GM12878 (cell line): ENCODE results near the gene ZDHHC17. TPM values are rescaled to one million over a fixed set of nuclear protein-coding genes. Genes with fewer than 3 reads are reported as not detected.

Experiments
- ATAC-seq: fragments of 200-7000 bp; cut with Tn5 transposase; 3 replicates; pipeline ENCODE4 v1.9.1; 2020; ENCODE audit warnings: mild to moderate bottlenecking, moderate library complexity
- BruUV-seq: library from RNA; stranded (reverse); fragments of 400-500 nt; replicated peaks from 2 replicates; lab custom pipeline; 2021; lab: Mats Ljungman, UMichigan
- CTCF ChIA-PET: fragments of 300-600 bp; sonication (Branson Sonifier 250); formaldehyde crosslinking; extraction: SDS; loops from one replicate; lab custom pipeline; 2021; ENCODE audit warnings: inconsistent platforms; lab: Yijun Ruan, JAX
- POLR2A ChIA-PET: fragments of 350-600 bp; formaldehyde crosslinking; extraction: SDS; loops from one replicate; lab custom pipeline; 2021; ENCODE audit warnings: inconsistent platforms; lab: Charles Lee
- RAD21 ChIA-PET: fragments of 300-600 bp; sonication (Branson Sonifier 250); formaldehyde crosslinking; loops from one replicate; lab custom pipeline; 2023; ENCODE audit warnings: antibody characterized with exemption; ENCODE audit not compliant: unreplicated experiment; lab: Charles Lee
- SMC1A ChIA-PET: fragments of 300-600 bp; sonication (Branson Sonifier 250); formaldehyde crosslinking; loops from one replicate; lab custom pipeline; 2023; ENCODE audit not compliant: unreplicated experiment, uncharacterized antibody; lab: Charles Lee
- DNase-seq: peaks from one replicate; pipeline ENCODE4 v3.0.0-alpha.2; 2011; ENCODE audit warnings: low read depth, low spot score
- FAIRE-seq: peaks from 3 replicates; lab custom pipeline; 2011; peaks lifted over from hg19 to GRCh38; lab: Jason Lieb, UNC
- H2AFZ ChIP-seq: 2 replicates; pipeline ENCODE4 v1.6.0; 2011; ENCODE audit warnings: low read depth, low read length, control low read depth; ENCODE audit not compliant: control insufficient read depth
- H3K27ac ChIP-seq: 2 replicates; pipeline ENCODE4 v1.5.1; 2011; ENCODE audit warnings: control low read depth; ENCODE audit not compliant: control insufficient read depth, insufficient read depth
- H3K27me3 ChIP-seq, 2 experiments: replicated peaks in 1 of 2; 2 replicates each; pipeline versions ENCODE4 v1.6.0 to v1.6.1; 2011; ENCODE audit warnings: low read length in 1 of 2; ENCODE audit not compliant: control insufficient read depth in 2 of 2, insufficient read depth in 2 of 2
- H3K36me3 ChIP-seq, 2 experiments: 2 replicates each; pipeline ENCODE4 v1.5.1; 2011; ENCODE audit warnings: low read length in 1 of 2; ENCODE audit not compliant: control insufficient read depth in 2 of 2, insufficient read depth in 2 of 2
- H3K4me1 ChIP-seq: 2 replicates; pipeline ENCODE4 v1.6.1; 2011; ENCODE audit warnings: mild to moderate bottlenecking, low read length, moderate library complexity, mixed read lengths; ENCODE audit not compliant: control insufficient read depth, insufficient read depth
- H3K4me2 ChIP-seq: 2 replicates; pipeline ENCODE4 v1.6.0; 2011; ENCODE audit warnings: control low read depth; ENCODE audit not compliant: control insufficient read depth, insufficient read depth
- H3K4me3 ChIP-seq: fragments of 200-600 bp; sonication (generic); 2 replicates; pipeline ENCODE4 v1.5.1; 2016
- H3K79me2 ChIP-seq: 2 replicates; pipeline ENCODE4 v1.6.0; 2011; ENCODE audit warnings: low read length; ENCODE audit not compliant: control insufficient read depth, insufficient read depth
- H3K9ac ChIP-seq: 2 replicates; pipeline ENCODE4 v1.8.0; 2011; ENCODE audit warnings: low read length, control low read depth, mixed read lengths; ENCODE audit not compliant: control insufficient read depth, insufficient read depth
- H3K9me3 ChIP-seq: replicated peaks from 3 replicates; pipeline ENCODE4 v1.5.1; 2011; ENCODE audit warnings: mild to moderate bottlenecking, low read length; ENCODE audit not compliant: control insufficient read depth, insufficient read depth
- H4K20me1 ChIP-seq: 2 replicates; pipeline ENCODE4 v1.6.0; 2011; ENCODE audit not compliant: control insufficient read depth, insufficient read depth
- BCL11A ChIP-seq: IDR thresholded peaks from 2 replicates; pipeline ENCODE4 v1.6.1; 2011; ENCODE audit warnings: low read depth, low read length
- BMI1 ChIP-seq: fragments of 450-650 bp; IDR thresholded peaks from 2 replicates; pipeline ENCODE4 v1.6.1; 2016; ENCODE audit warnings: mild to moderate bottlenecking, moderate library complexity, borderline replicate concordance
- EED ChIP-seq: sonication (generic); IDR thresholded peaks from 2 replicates; pipeline ENCODE4 v1.6.1; 2016; ENCODE audit warnings: antibody characterized with exemption, low read depth
- EP300 ChIP-seq, 2 experiments: fragments of 150-350 bp in 1 of 2; IDR thresholded peaks; 2 replicates each; pipeline ENCODE4 v1.6.1; 2011 to 2012; ENCODE audit warnings: low read depth in 2 of 2, low read length in 2 of 2, borderline replicate concordance in 1 of 2, improper control_type of control experiment in 1 of 2, inconsistent platforms in 1 of 2; ENCODE audit not compliant: control insufficient read depth in 1 of 2
- GATAD2B ChIP-seq: fragments of 450-650 bp; conservative IDR thresholded peaks from 2 replicates; pipeline ENCODE4 v1.6.1; 2017; ENCODE audit warnings: low read depth, mild to moderate bottlenecking, moderate library complexity
- KLF5 ChIP-seq: fragments of 450-650 bp; IDR thresholded peaks from 2 replicates; pipeline ENCODE4 v1.6.1; 2014; ENCODE audit warnings: mild to moderate bottlenecking; ENCODE audit not compliant: partially characterized antibody
- LARP7 ChIP-seq: fragments of 450-650 bp; IDR thresholded peaks from 2 replicates; pipeline ENCODE4 v1.6.1; 2017; ENCODE audit warnings: mild to moderate bottlenecking
- MEF2A ChIP-seq: IDR thresholded peaks from 2 replicates; pipeline ENCODE4 v1.6.1; 2011; ENCODE audit warnings: low read depth, mild to moderate bottlenecking, low read length, moderate library complexity; ENCODE audit not compliant: insufficient read depth
- MLLT1 ChIP-seq: fragments of 450-650 bp; IDR thresholded peaks from 2 replicates; pipeline ENCODE4 v1.6.1; 2016; ENCODE audit warnings: mild to moderate bottlenecking
- NR2C2 ChIP-seq: IDR thresholded peaks from 2 replicates; pipeline ENCODE4 v1.6.1; 2011; ENCODE audit warnings: borderline replicate concordance, low read depth; ENCODE audit not compliant: control insufficient read depth, insufficient read length
- NRF1 ChIP-seq: conservative IDR thresholded peaks from 2 replicates; pipeline ENCODE4 v1.6.1; 2011; ENCODE audit warnings: mild to moderate bottlenecking, low read depth, low read length, improper control_type of control experiment
- YY1 ChIP-seq: IDR thresholded peaks from 2 replicates; pipeline ENCODE4 v1.6.1; 2011; ENCODE audit warnings: low read depth, mild to moderate bottlenecking, low read length
- ZNF217 ChIP-seq: fragments of 450-650 bp; IDR thresholded peaks from 2 replicates; pipeline ENCODE4 v1.6.1; 2017; ENCODE audit warnings: antibody characterized with exemption, mild to moderate bottlenecking
- ZNF384 ChIP-seq: IDR thresholded peaks from 2 replicates; pipeline ENCODE4 v1.6.1; 2012; ENCODE audit warnings: low read depth, mild to moderate bottlenecking, low read length, improper control_type of control experiment, borderline replicate concordance
- WGBS: methylation state at CpG from one replicate; pipeline ENCODE4 v1.1.6; 2016; ENCODE audit warnings: low lambda C conversion rate; ENCODE audit not compliant: insufficient replicate concordance, insufficient coverage; ENCODE audit errors: missing lambda C conversion rate; 5-methylcytosine and 5-hydroxymethylcytosine counted together
- in situ Hi-C: fragments of 300-500 bp; cut with MboI; formaldehyde crosslinking; loops from 9 replicates; pipeline ENCODE4 v1.14.3; 2018; ENCODE audit warnings: mixed read lengths
- intact Hi-C: fragments of 100-400 bp; cut with micrococcal nuclease; formaldehyde crosslinking; loops from one replicate; pipeline ENCODE4 v1.14.2; 2022; ENCODE audit not compliant: unreplicated experiment
- polyA plus RNA-seq, 11 experiments: library from polyadenylated mRNA; depleted of rRNA in 4 of 11; unstranded in 6 of 11; stranded (reverse) in 5 of 11; fragments of >200 nt; fragmentation: Nextera tagmentation in 4 of 11; fragmentation: Illumina TruSeq in 1 of 11; extraction: Ambion mirVana in 4 of 11; extraction: Trizol in 1 of 11; gene quantifications; 1 replicate in 1 of 11; 2 replicates in 10 of 11; pipeline versions ENCODE4 v1.2.1 to v1.2.3, GENCODE V29; 2011 to 2016; ENCODE audit warnings: inconsistent platforms in 2 of 11, missing spikeins in 2 of 11, low read depth in 1 of 11
- total RNA-seq, 4 experiments: library from RNA; depleted of rRNA in 3 of 4; stranded (reverse); fragments of >200 nt in 3 of 4; fragmentation: Illumina TruSeq in 1 of 4; extraction: Trizol in 1 of 4; gene quantifications; 2 replicates each; pipeline versions ENCODE4 v1.2.1 to v1.2.3, GENCODE V29; 2013 to 2021
- TF ChIP-seq, protein P1 (sequence below): IDR thresholded peaks from 2 replicates; pipeline ENCODE4 v1.6.1; 2012; ENCODE audit warnings: low read depth, low read length, improper control_type of control experiment

The ZDHHC17 gene
- total and polyA plus RNA-seq, 10 of the 15 experiments (the other 5 are each of a cell fraction or from before 2014, with no cell fraction given), result 4.3 to 50.0 (median 19.3) TPM

- intact Hi-C loops, result no loop called here
- CTCF ChIA-PET, result interaction anchor here (1.5 kb wide), 1 partner anchor 136 kb away, joined by 6 read pairs; no protein-coding TSS in a partner anchor
- H3K4me2 ChIP-seq, result no peak overlapping the region
- no peak for TF ChIP-seq LARP7
- no peak for TF ChIP-seq YY1
- no TSS peak for BruUV-seq
- no peak overlapping the region for H3K27ac ChIP-seq
- no peaks in the 10 kb centered on the region for H4K20me1 ChIP-seq
- 47% methylated on average over 11 of the region's 11 CpGs for WGBS
- no peak overlapping the region for H3K9ac ChIP-seq
- RAD21 ChIA-PET, result no interaction called here
- no peak overlapping the region for H2AFZ ChIP-seq
- H3K4me3 ChIP-seq, result no peak overlapping the region
- FAIRE-seq (no peak), ATAC-seq (no peak), DNase-seq (no peak)
- H3K4me1 ChIP-seq, result peaks cover 3% of the 10 kb centered on the region; the same call in 1 of the 2 replicates
- H3K36me3 ChIP-seq, result no peaks in the 10 kb centered on the region
- SMC1A ChIA-PET, result no interaction called here
- H3K9me3 ChIP-seq, result no peaks in the 10 kb centered on the region
- POLR2A ChIA-PET, result no interaction called here
- peaks cover 0 to 7% of the 10 kb centered on the region in 2 experiments; a peak in 2 of 4 replicates for H3K27me3 ChIP-seq
- H3K79me2 ChIP-seq, result no peaks in the 10 kb centered on the region
- in situ Hi-C loops, result no loop called here
Observed at GRCh38 chr12:76874491-76875190, 110.7 kb downstream of the ZDHHC17 start.

- no peak for FAIRE-seq
- 91% methylated on average over 2 of the region's 2 CpGs for WGBS
- Histone ChIP-seq H3K9ac (no peak overlapping the region), H4K20me1 (no peaks in the 10 kb centered on the region), H3K79me2 (no peaks in the 10 kb centered on the region), H3K27ac (no peak overlapping the region), H3K9me3 (no peaks in the 10 kb centered on the region), H3K36me3 (no peaks in the 10 kb centered on the region), H2AFZ (no peak overlapping the region), H3K4me2 (no peak overlapping the region), H3K4me1 (peaks cover 3% of the 10 kb centered on the region; the same call in 1 of the 2 replicates), H3K4me3 (no peak overlapping the region), H3K27me3 (peaks cover 0 to 7% of the 10 kb centered on the region in 2 experiments; a peak in 2 of 4 replicates)
- ChIA-PET CTCF (interaction anchor here (1.3 kb wide), 1 partner anchor 134 kb away, joined by 4 read pairs; no protein-coding TSS in a partner anchor), RAD21 (no interaction called here), POLR2A (no interaction called here), SMC1A (no interaction called here)
- no peak for DNase-seq
- BruUV-seq, result no TSS peak
- intact Hi-C loops, result no loop called here
- ATAC-seq, result no peak
- in situ Hi-C loops, result no loop called here
- no peak for TF ChIP-seq NRF1
- TF ChIP-seq BCL11A, result no peak
- TF ChIP-seq BMI1, result no peak
- TF ChIP-seq EED, result no peak
- TF ChIP-seq KLF5, result no peak
- TF ChIP-seq, protein P1, sequence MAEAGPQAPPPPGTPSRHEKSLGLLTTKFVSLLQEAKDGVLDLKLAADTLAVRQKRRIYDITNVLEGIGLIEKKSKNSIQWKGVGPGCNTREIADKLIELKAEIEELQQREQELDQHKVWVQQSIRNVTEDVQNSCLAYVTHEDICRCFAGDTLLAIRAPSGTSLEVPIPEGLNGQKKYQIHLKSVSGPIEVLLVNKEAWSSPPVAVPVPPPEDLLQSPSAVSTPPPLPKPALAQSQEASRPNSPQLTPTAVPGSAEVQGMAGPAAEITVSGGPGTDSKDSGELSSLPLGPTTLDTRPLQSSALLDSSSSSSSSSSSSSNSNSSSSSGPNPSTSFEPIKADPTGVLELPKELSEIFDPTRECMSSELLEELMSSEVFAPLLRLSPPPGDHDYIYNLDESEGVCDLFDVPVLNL, result no peak
- TF ChIP-seq ZNF384, result no peak
- TF ChIP-seq ZNF217, result no peak
- TF ChIP-seq MLLT1, result no peak
- TF ChIP-seq GATAD2B, result no peak
- no peak for TF ChIP-seq NR2C2
- TF ChIP-seq MEF2A, result no peak
- no peak for TF ChIP-seq EP300 (IDR thresholded peaks at IDR 0.05; ENCODE audit: borderline replicate concordance in 1 of 2, control insufficient read depth in 1 of 2, low read depth in 2 of 2, low read length in 2 of 2)
Observed at GRCh38 chr12:76876696-76877229, 112.8 kb downstream of the ZDHHC17 start.
